COLO668 (cell line): ENCODE measurements around the gene CDK8.
"Not testable (repeated sequence)": the region's sequence is repeated elsewhere in the genome, so short reads cannot be mapped to it uniquely, and the experiment has no call there.

ENCODE experiments used
- DNase-seq: peaks from one replicate; lab custom pipeline; 2025; ENCODE audit not compliant: unreplicated experiment; lab: John Stamatoyannopoulos, UW

Gene CDK8

DNA sequence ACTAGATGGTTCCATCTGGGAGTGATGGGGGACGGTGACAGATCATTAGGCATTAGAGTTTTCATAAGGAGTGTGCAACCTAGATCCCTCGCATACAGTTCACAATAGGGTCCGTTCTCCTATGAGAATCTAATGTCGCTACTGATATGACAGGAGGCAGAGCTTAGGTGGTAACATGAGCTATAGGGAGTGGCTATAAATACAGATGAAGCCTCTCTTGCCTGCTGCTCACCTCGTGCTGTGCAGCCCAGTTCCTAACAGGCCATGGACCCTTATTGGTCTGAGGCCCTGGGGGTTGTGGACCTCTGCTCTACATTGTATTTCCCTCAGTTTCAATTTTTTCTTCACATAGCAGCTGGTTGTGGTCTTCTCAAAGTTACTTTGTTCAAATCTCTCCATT is 56.5 kb downstream of the CDK8 start:
- no peak for DNase-seq

GRCh38 chr13:26312019-26312418 is 58.1 kb downstream of the CDK8 start:
- not testable (repeated sequence) for DNase-seq

DNA sequence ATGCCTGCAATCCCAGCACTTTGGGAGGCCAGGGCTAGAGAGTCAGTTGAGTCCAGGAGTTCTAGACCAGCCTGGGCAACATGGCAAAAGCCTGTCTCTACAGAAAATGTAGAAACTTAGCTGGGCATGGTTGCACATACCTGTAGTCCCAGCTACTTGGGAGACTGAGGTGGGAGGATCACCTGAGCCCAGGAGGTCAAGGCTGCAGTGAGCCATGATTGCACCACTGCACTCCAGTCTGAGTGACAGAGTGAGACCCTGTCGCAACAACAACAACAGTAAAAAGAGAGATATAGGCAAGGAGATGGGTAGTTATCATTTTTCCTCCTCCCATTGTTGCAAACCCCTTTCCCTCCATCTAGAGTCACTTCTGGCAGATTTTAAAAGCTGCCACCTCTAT is 62.2 kb downstream of the CDK8 start:
- DNase-seq: not testable (repeated sequence)

- DNase-seq: no peak
Measured at GRCh38 chr13:26320766-26321165, 66.8 kb downstream of the CDK8 start.

- DNase-seq: no peak
Measured at GRCh38 chr13:26323127-26323526, 69.2 kb downstream of the CDK8 start.

DNA sequence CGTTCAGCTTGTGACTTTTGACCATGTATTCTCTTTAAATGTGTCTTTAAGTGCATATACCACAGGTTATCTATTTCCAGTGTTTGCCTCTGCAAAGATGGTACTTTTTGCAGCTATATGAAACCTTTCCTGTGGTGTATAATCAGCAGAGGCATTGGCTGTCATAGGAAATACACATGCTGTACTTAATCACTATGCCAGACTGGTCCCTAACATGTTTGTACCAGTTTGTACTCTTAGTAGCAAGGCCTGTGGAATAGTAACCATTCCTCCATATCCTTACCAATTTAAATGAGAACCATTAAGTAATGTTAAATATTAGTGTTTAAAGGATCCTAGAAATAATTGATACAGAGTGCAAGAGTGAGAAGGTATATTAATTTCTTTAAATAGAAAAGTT is 69.8 kb downstream of the CDK8 start:
- no peak for DNase-seq

GRCh38 chr13:26324294-26324693 is 70.4 kb downstream of the CDK8 start:
- DNase-seq: no peak

DNA sequence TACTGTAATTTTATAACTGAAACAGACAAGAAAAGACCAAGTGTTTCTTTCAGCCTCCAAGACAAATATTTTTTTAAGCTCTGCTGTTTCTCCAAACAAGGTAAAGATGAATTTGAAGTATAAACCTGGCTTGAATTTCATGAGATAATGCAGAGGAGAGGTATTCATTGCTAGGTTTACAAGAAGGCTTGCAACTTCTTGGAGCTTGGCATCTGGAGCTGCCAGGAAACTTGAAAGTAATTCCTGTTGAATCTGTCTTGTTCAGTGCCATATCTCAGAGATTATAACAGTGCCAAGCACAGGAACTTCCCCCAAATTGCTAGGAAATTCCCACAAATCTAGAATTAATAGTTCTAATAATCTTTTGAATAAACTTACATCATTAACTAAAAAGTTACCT is 70.9 kb downstream of the CDK8 start:
- DNase-seq: no peak

DNA sequence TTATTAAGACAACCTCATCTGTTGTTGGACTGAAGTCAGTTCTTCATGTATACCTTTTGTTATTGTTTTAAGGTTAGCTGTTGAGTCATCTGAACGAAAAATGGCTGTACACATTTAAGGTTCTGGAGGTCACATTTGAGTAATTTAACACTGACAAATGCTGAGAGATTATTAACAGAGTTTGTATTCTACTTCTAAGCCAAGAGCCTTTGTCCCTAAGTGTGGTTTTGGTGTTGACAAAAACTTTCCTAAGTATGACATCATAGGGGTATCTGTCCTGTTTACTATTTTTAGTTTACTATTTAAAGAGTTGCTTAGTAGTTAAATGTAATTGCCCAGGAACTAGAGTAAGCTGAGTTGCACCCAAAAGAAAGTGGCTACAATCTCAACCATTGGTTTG is 71.9 kb downstream of the CDK8 start:
- DNase-seq: no peak

DNA sequence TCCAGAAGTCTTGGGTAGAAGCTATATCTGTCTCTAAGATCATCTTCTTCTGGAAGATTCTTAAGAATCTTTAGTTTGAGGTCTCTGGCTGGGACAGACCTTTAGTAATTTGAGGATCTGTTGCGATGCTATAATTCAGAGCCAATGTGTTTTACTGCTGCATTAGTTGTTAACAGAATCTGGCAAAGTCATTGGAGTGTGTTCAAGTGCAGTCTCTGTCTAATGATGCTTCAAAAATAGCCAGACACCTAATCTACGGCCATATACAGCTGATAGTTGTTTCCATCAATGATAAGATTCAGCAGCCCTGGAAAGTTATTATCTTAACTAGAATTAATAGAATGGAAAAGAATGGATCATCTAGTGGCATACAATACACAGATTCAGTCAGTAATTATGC is 72.6 kb downstream of the CDK8 start:
- no peak for DNase-seq

DNA sequence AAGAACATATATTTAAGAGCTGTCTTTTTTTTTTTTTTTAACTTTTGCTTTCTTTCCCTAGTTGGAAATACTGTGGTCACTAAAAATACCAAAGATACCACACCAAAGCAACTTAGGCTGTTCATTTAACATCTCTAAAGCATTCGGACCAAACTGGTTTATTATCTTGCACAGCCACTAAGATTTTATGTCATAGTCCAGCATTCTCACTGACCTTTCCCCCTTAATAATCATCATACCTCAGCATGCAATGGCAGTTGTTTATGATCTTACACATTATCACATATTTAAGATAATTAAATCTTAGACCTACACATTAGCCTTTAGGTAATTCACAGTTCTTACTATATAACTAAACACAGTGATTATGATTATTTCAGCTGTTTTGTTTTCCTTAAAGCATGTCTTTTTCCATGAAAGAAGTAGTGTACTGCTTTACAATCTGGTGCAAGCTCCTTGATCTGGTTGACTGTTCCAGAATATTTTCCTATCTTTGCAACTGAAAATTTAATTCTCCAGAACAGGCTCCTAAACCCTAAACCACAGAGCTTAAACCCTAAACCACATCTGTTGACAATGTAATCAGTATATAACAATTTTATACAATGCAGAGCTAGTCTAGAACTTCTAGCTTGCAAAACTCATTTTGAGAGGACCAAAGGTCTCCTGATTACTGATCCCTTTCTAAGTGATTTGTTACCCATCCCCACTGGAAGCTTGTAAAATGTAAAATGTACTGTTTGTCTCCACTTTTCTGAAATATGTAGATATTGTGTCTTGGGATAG is 74.2 kb downstream of the CDK8 start:
- DNase-seq: no peak

DNA sequence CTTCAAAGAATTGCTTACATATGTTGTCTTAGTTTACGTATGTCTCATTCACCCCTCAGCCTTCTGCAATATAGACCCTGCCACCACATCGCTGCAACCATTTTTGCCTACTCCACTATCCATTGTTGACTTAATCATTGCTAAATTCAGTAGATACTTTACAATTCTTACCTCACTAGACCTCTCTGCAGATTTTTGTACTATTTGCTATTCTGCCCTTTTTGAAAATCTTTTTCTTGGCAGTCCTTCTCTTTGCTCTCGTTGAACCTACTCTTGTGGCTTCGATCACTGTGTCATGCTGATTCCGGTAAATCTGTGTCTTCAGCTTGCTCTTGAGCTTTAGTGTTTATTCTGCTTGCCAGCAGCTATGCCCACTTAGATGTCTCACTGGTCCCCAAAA is 81.2 kb downstream of the CDK8 start:
- no peak for DNase-seq

GRCh38 chr13:26340807-26341206 is 86.9 kb downstream of the CDK8 start:
- no peak for DNase-seq

DNA sequence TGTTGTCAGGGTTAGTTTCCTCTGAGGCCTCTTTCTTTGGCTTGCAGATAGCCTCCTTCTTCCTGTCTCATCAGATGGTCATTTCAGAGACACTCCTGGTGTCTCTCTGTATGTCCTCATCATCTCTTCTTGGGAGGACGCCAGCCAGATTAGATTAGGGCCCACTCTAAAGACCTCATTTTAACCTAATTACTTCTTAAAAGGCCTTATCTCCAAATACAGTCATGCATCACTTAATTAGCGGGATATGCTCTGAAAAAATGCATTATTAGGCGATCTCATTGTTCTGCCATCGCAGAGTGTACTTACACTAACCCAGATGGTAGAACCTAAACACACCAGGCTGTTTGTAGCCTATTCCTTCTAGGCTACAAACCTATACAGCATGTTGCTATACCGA is 89.0 kb downstream of the CDK8 start:
- DNase-seq: no peak

- no peak for DNase-seq
Measured at GRCh38 chr13:26343816-26344215, 89.9 kb downstream of the CDK8 start.

- DNase-seq: no peak
Measured at GRCh38 chr13:26344980-26345379, 91.1 kb downstream of the CDK8 start.

- DNase-seq: no peak
Measured at GRCh38 chr13:26348966-26349365, 95.0 kb downstream of the CDK8 start.

GRCh38 chr13:26362261-26362660 is 108.3 kb downstream of the CDK8 start:
- DNase-seq: no peak

DNA sequence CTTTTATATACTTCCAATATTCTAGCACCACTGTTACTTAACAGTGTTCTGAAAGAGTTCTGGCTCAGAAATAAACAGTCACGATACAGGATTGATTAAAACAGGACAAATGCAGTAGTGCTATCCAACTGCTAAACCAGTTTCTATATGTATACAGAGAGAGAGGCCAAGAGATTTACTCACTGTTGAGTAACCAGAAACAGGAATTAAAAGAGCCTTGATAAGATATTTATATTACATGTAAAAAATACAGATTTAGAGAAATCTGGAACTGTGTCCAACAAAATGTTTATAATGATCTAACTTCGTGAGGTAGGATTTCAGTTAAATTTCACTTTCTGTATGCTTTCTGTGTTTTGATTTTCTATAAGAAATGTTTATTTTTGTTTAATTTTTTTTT is 116.6 kb downstream of the CDK8 start:
- DNase-seq: no peak

DNA sequence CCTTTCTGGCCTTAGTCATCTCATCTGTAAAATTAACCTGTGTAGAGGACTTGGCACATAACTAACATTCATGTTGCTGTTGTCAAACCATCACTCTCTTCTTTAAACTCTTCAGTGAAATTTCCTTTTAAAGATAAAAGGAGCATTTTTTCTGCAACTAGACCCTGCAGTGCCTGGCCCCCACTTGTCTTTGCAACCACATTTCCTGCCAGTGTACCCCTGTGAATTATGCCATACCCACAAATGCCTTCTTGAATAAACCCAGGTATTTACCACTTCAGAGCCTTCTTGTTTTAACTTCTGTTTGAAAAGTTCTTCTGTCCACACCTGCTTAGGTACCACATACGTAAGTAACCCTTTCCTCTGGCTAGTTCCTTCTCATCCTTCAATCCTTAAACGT is 118.8 kb downstream of the CDK8 start:
- no peak for DNase-seq

DNA sequence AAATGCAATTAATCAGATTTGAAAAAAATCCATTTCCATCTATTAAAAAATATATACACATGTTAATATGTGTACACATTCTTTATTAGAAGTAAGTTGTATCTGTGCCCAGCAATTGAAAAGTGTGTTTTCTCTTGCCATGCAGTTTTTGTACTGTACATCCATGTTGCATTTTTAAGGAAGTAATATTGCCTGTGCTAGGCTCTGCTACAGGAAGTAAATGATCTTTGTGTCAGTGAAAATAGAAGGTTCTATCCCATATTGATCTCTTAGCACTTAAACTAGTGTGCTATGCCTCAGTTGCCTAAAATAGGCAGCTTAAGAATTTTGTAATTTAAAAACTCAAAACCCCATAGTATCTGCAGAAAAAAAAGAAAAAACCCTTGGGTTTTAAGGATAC is 122.5 kb downstream of the CDK8 start:
- DNase-seq: no peak

DNA sequence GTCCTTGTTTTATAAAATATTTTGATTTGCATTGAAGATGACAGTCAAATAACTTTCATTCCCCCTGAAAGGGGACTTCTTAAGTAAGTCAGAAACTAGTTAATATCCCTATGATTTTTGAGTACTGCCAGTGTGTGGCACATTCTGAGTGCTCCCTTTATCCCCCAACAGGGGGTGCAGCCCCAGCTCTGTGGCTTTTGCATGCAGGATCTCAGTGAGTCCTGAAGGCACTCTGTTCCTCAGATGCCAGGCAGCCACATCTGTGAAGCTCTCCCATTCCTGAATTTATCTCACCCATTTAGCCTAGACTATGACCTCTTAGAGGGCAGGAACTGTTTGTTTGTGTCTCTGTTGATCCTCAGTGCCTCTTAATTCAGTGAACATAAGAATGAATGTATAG is 123.1 kb downstream of the CDK8 start:
- peak; percentile 49 for DNase-seq

DNA sequence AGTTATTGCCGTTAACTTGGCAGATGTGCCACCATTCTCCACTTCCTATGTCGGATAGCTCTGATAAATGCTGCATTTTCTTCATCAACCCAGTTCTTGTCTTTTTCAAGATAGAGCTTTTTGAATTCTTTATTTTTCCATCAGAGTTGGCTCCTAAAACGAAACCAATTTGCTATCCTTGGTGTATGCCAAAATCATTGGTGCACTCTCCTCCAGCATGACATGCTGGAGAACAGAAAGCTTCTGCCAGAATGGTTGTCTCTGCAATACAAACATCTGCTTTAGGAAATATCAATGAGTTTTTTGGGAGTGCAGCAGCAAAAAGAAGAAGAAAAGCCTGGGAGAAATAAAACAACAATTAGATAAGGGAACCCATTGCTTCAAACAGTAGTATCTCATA is 124.2 kb downstream of the CDK8 start:
- DNase-seq: no peak
